8988T (cell line): ENCODE data around the gene TNIK.
A peak's percentile ranks its signal among the peaks of the same experiment; 100 is the strongest.

Source experiments
- DNase-seq: peaks from one replicate; pipeline ENCODE4 v3.0.0; 2011

TNIK gene

GRCh38 chr3:171459942-171460724 lies at the start of gene TNIK:
Gene TNIK (minus strand): TSS chr3:171460405. CDS start chr3:171460063, 342 bp downstream.
- peak; percentile 63 for DNase-seq

GRCh38 chr3:171508676-171509075 lies 48.5 kb upstream of the TNIK start:
- no peak for DNase-seq

- DNase-seq = no peak
Measured at GRCh38 chr3:171508206-171508605, 48.0 kb upstream of the TNIK start.

- DNase-seq = no peak
Measured at GRCh38 chr3:171506743-171507319, 46.6 kb upstream of the TNIK start.

- DNase-seq = no peak
Measured at GRCh38 chr3:171505822-171506333, 45.7 kb upstream of the TNIK start.

GRCh38 chr3:171504376-171504775 lies 44.2 kb upstream of the TNIK start:
- no peak for DNase-seq

GRCh38 chr3:171503817-171504216 lies 43.6 kb upstream of the TNIK start:
- DNase-seq = no peak

GRCh38 chr3:171498921-171499320 lies 38.7 kb upstream of the TNIK start:
- DNase-seq = no peak

- no peak for DNase-seq
Measured at GRCh38 chr3:171497468-171497867, 37.3 kb upstream of the TNIK start.

GRCh38 chr3:171495413-171495812 lies 35.2 kb upstream of the TNIK start:
- no peak for DNase-seq

- DNase-seq = no peak
Measured at GRCh38 chr3:171494457-171495109, 34.4 kb upstream of the TNIK start.

- DNase-seq = no peak
Measured at GRCh38 chr3:171491361-171491760, 31.2 kb upstream of the TNIK start.

- DNase-seq = no peak
Measured at GRCh38 chr3:171490901-171491300, 30.7 kb upstream of the TNIK start.

GRCh38 chr3:171489348-171489747 lies 29.1 kb upstream of the TNIK start:
- DNase-seq = no peak

GRCh38 chr3:171488479-171488878 lies 28.3 kb upstream of the TNIK start:
- DNase-seq = no peak

- DNase-seq = no peak
Measured at GRCh38 chr3:171487382-171487781, 27.2 kb upstream of the TNIK start.

- DNase-seq = no peak
Measured at GRCh38 chr3:171485338-171485737, 25.1 kb upstream of the TNIK start.

GRCh38 chr3:171481011-171481410 lies 20.8 kb upstream of the TNIK start:
- DNase-seq = no peak

- no peak for DNase-seq
Measured at GRCh38 chr3:171480526-171480925, 20.3 kb upstream of the TNIK start.

GRCh38 chr3:171476532-171477102 lies 16.4 kb upstream of the TNIK start:
- no peak for DNase-seq

GRCh38 chr3:171472552-171472951 lies 12.3 kb upstream of the TNIK start:
- no peak for DNase-seq

GRCh38 chr3:171470714-171471227 lies 10.6 kb upstream of the TNIK start:
- DNase-seq = no peak

GRCh38 chr3:171469376-171469775 lies 9.2 kb upstream of the TNIK start:
- DNase-seq = no peak
